HCT116 (cell line): ENCODE measurements around the gene KBTBD13. TPM values are rescaled to one million over a fixed set of nuclear protein-coding genes. Genes with fewer than 3 reads are reported as not detected.

ENCODE experiments used
- ATAC-seq: fragments of 200-7000 bp; cut with Tn5 transposase; 2 replicates; pipeline ENCODE4 v1.9.1; 2020; ENCODE audit warnings: mild to moderate bottlenecking, moderate library complexity
- BruUV-seq: library from RNA; stranded (reverse); fragments of 400-500 nt; replicated peaks from 2 replicates; lab custom pipeline; 2021; lab: Mats Ljungman, UMichigan
- CTCF ChIA-PET: fragments of 300-600 bp; sonication (Branson Sonifier 250); formaldehyde crosslinking; loops from one replicate; lab custom pipeline; 2021; ENCODE audit warnings: antibody characterized with exemption; lab: Charles Lee
- POLR2A ChIA-PET: fragments of 300-600, 350-600 bp; sonication (Branson Sonifier 250); formaldehyde crosslinking; loops from one replicate; lab custom pipeline; 2021; ENCODE audit warnings: antibody characterized with exemption; lab: Charles Lee
- RAD21 ChIA-PET, 2 experiments: fragments of 300-600 bp; sonication (Branson Sonifier 250); formaldehyde crosslinking; loops; one replicate each; lab custom pipeline; 2023; ENCODE audit warnings: low total read pairs in 2 of 2; ENCODE audit not compliant: uncharacterized antibody in 2 of 2, unreplicated experiment in 2 of 2, low non-redundant PET in 1 of 2; lab: Charles Lee
- DNase-seq: peaks from one replicate; pipeline ENCODE4 v3.0.0-alpha.2; 2010; ENCODE audit warnings: low read depth, low spot score
- H2AFZ ChIP-seq: fragments of 200-600 bp; shearing (Covaris generic), sonication (generic); 2 replicates; pipeline ENCODE4 v1.6.1; 2017; ENCODE audit warnings: low read depth, mixed run types, mixed read lengths, antibody characterized with exemption, low read length; ENCODE audit not compliant: poor library complexity, severe bottlenecking
- H3K27ac ChIP-seq: 2 replicates; pipeline ENCODE4 v1.5.1; 2012; ENCODE audit warnings: low read depth, low read length
- H3K27me3 ChIP-seq: fragments of 200-600 bp; sonication (generic); 2 replicates; pipeline ENCODE4 v1.6.1; 2016; ENCODE audit warnings: mixed run types, low read length, mixed read lengths; ENCODE audit not compliant: insufficient read depth
- H3K36me3 ChIP-seq, 2 experiments: fragments of 200-500 bp in 1 of 2; fragments of 200-600 bp in 1 of 2; sonication (Bioruptor generic) in 1 of 2; sonication (generic) in 1 of 2; 2 replicates each; pipeline versions ENCODE4 v1.5.1 to v1.6.1; 2014 to 2016; ENCODE audit warnings: low read length in 2 of 2, inconsistent platforms in 1 of 2, mixed read lengths in 1 of 2, mixed run types in 1 of 2; ENCODE audit not compliant: insufficient read depth in 2 of 2, control insufficient read depth in 1 of 2
- H3K4me1 ChIP-seq, 2 experiments: fragments of 200-600 bp in 1 of 2; sonication (generic) in 1 of 2; 2 replicates each; pipeline versions ENCODE4 v1.5.1 to v1.6.1; 2012 to 2017; ENCODE audit warnings: low read length in 2 of 2, inconsistent platforms in 1 of 2, mild to moderate bottlenecking in 1 of 2, mixed read lengths in 1 of 2, mixed run types in 1 of 2, moderate library complexity in 1 of 2; ENCODE audit not compliant: insufficient read depth in 2 of 2, control insufficient read depth in 1 of 2
- H3K4me2 ChIP-seq: fragments of 200-600 bp; sonication (generic); 2 replicates; pipeline ENCODE4 v1.6.1; 2017; ENCODE audit warnings: mixed run types, low read length, mixed read lengths
- H3K4me3 ChIP-seq, 2 experiments: fragments of 200-600 bp in 1 of 2; sonication (generic) in 1 of 2; replicated peaks in 1 of 2; 2 replicates each; pipeline ENCODE4 v1.5.1; 2011 to 2016; ENCODE audit warnings: low read length in 2 of 2, control low read depth in 1 of 2, low read depth in 1 of 2, mild to moderate bottlenecking in 1 of 2, mixed read lengths in 1 of 2, mixed run types in 1 of 2
- H3K79me2 ChIP-seq: fragments of 200-600 bp; sonication (generic); 2 replicates; pipeline ENCODE4 v1.6.1; 2017; ENCODE audit warnings: mild to moderate bottlenecking, mixed run types, low read length, moderate library complexity, mixed read lengths; ENCODE audit not compliant: insufficient read depth
- H3K9ac ChIP-seq: fragments of 200-600 bp; sonication (generic); 2 replicates; pipeline ENCODE4 v1.6.1; 2016; ENCODE audit warnings: low read length, mixed read lengths
- H3K9me2 ChIP-seq: fragments of 200-600 bp; sonication (generic), shearing (Covaris generic); 2 replicates; pipeline ENCODE4 v1.6.1; 2017; ENCODE audit warnings: mixed run types, mild to moderate bottlenecking, moderate library complexity; ENCODE audit not compliant: insufficient read depth
- H3K9me3 ChIP-seq, 2 experiments: fragments of 200-500 bp in 1 of 2; fragments of 200-600 bp in 1 of 2; sonication (Bioruptor generic) in 1 of 2; sonication (generic) in 1 of 2; 2 replicates each; pipeline ENCODE4 v1.6.1; 2014 to 2017; ENCODE audit warnings: low read length in 2 of 2, mixed read lengths in 2 of 2, inconsistent platforms in 1 of 2, low read depth in 1 of 2, mild to moderate bottlenecking in 1 of 2, mixed run types in 1 of 2, moderate library complexity in 1 of 2; ENCODE audit not compliant: control insufficient read depth in 1 of 2, insufficient read depth in 1 of 2
- H4K20me1 ChIP-seq: fragments of 200-600 bp; sonication (generic), shearing (Covaris generic); 2 replicates; pipeline ENCODE4 v1.6.1; 2017; ENCODE audit warnings: mixed run types, mild to moderate bottlenecking, moderate library complexity; ENCODE audit not compliant: insufficient read depth
- ATF3 ChIP-seq: IDR thresholded peaks from 2 replicates; pipeline ENCODE4 v1.6.1; 2012
- CBX3 ChIP-seq: IDR thresholded peaks from 2 replicates; pipeline ENCODE4 v1.6.1; 2012; ENCODE audit warnings: low read depth
- CEBPB ChIP-seq: IDR thresholded peaks from 2 replicates; pipeline ENCODE4 v1.6.1; 2012; ENCODE audit warnings: low read depth
- CTCF ChIP-seq, 3 experiments: fragments of 200-600 bp in 1 of 3; sonication (generic) in 1 of 3; IDR thresholded peaks in 2 of 3; conservative IDR thresholded peaks in 1 of 3; 2 replicates each; pipeline ENCODE4 v1.5.1; 2012 to 2017; ENCODE audit warnings: low read depth in 2 of 3, low read length in 2 of 3, antibody characterized with exemption in 1 of 3, borderline replicate concordance in 1 of 3, control low read depth in 1 of 3, mild to moderate bottlenecking in 1 of 3, mixed read lengths in 1 of 3, mixed run types in 1 of 3, moderate library complexity in 1 of 3; ENCODE audit not compliant: insufficient read depth in 1 of 3
- ELF1 ChIP-seq: IDR thresholded peaks from 2 replicates; pipeline ENCODE4 v1.6.1; 2012; ENCODE audit warnings: low read depth, borderline replicate concordance
- EZH2 ChIP-seq: fragments of 200-600 bp; sonication (generic); IDR thresholded peaks from 2 replicates; pipeline ENCODE4 v1.6.1; 2017; ENCODE audit warnings: antibody characterized with exemption, mixed run types
- EZH2phosphoT487 ChIP-seq: fragments of 200-600 bp; IDR thresholded peaks from 2 replicates; pipeline ENCODE4 v1.6.1; 2018; ENCODE audit warnings: antibody characterized with exemption, borderline replicate concordance
- FOSL1 ChIP-seq: IDR thresholded peaks from 2 replicates; pipeline ENCODE4 v1.6.1; 2012; ENCODE audit warnings: low read depth
- POLR2A ChIP-seq: IDR thresholded peaks from 2 replicates; pipeline ENCODE4 v1.7.0; 2011; ENCODE audit warnings: borderline replicate concordance; ENCODE audit not compliant: insufficient read depth, insufficient read length; ENCODE audit errors: extremely low read depth
- POLR2AphosphoS5 ChIP-seq: IDR thresholded peaks from 2 replicates; pipeline ENCODE4 v1.6.1; 2011; ENCODE audit warnings: mild to moderate bottlenecking, low read depth, low read length, moderate library complexity
- RAD21 ChIP-seq: IDR thresholded peaks from 2 replicates; pipeline ENCODE4 v1.6.1; 2012; ENCODE audit warnings: low read depth, mild to moderate bottlenecking
- REST ChIP-seq: IDR thresholded peaks from 2 replicates; pipeline ENCODE4 v1.6.1; 2012; ENCODE audit warnings: low read depth
- SIN3A ChIP-seq: IDR thresholded peaks from 2 replicates; pipeline ENCODE4 v1.6.1; 2012; ENCODE audit warnings: low read depth
- ZFX ChIP-seq: fragments of 450-650 bp; IDR thresholded peaks from 2 replicates; pipeline ENCODE4 v1.6.1; 2017
- ZNF274 ChIP-seq: fragments of 200-500 bp; sonication (Bioruptor generic); IDR thresholded peaks from 2 replicates; pipeline ENCODE4 v1.6.1; 2014; ENCODE audit warnings: mild to moderate bottlenecking, low read depth, low read length, inconsistent platforms
- intact Hi-C: fragments of 100-400 bp; cut with micrococcal nuclease; formaldehyde crosslinking; loops from 2 replicates; pipeline ENCODE4 v1.10.0; 2022
- total RNA-seq: library from RNA; stranded (reverse); gene quantifications from one replicate; pipeline ENCODE4 v1.2.1, GENCODE V29; 2021; ENCODE audit not compliant: unreplicated experiment

KBTBD13 gene
- total RNA-seq, 1 experiment from 2014 or later: not detected

- Histone ChIP-seq H3K9me2 (no peaks in the 10 kb centered on the region), H3K27me3 (no peaks in the 10 kb centered on the region), H3K4me3 (peak overlapping the region in 1 of 2 experiments; percentile 35; a peak in 2 of 4 replicates), H3K9ac (peak overlapping the region; percentile 18; the same call in 1 of the 2 replicates), H3K36me3 (no peaks in the 10 kb centered on the region), H3K27ac (0 out of 2 replicates have a peak overlapping the region, but pooled peaks have one; percentile 8), H4K20me1 (no peaks in the 10 kb centered on the region), H3K79me2 (no peaks in the 10 kb centered on the region), H2AFZ (peak overlapping the region; percentile 66), H3K9me3 (no peaks in the 10 kb centered on the region), H3K4me1 (peaks cover 23 to 39% of the 10 kb centered on the region in 2 experiments), H3K4me2 (peak overlapping the region; percentile 74)
- no peak for TF ChIP-seq POLR2A
- TF ChIP-seq ZNF274: no peak
- peak; percentile 26; the same call in 1 of the 2 replicates for TF ChIP-seq ZFX
- no TSS peak for BruUV-seq
- CTCF ChIA-PET: interaction anchor here (1.6 to 6.5 kb wide), 2 partner anchors 13 to 45 kb away, joined by 3 to 52 read pairs; no protein-coding TSS in a partner anchor
- RAD21 ChIA-PET: no interaction called here
- ATAC-seq (peak; percentile 79), DNase-seq (peak; percentile 51)
- intact Hi-C loops: no loop called here
- POLR2A ChIA-PET: no interaction called here
Measured at GRCh38 chr15:65056868-65057548, 19.5 kb upstream of the KBTBD13 start.

GRCh38 chr15:65057549-65057940 lies 19.0 kb upstream of the KBTBD13 start:
- no TSS peak for BruUV-seq
- Histone ChIP-seq H4K20me1 (no peaks in the 10 kb centered on the region), H3K4me3 (peak overlapping the region in 1 of 2 experiments; percentile 35; a peak in 2 of 4 replicates), H3K4me1 (peaks cover 23 to 39% of the 10 kb centered on the region in 2 experiments), H3K9ac (0 out of 2 replicates have a peak overlapping the region, but pooled peaks have one; percentile 18), H3K27me3 (no peaks in the 10 kb centered on the region), H3K36me3 (no peaks in the 10 kb centered on the region), H3K9me2 (no peaks in the 10 kb centered on the region), H3K4me2 (peak overlapping the region; percentile 74), H3K9me3 (no peaks in the 10 kb centered on the region), H3K27ac (no peak overlapping the region), H2AFZ (peak overlapping the region; percentile 66), H3K79me2 (no peaks in the 10 kb centered on the region)
- ChIA-PET RAD21 (no interaction called here), POLR2A (no interaction called here), CTCF (interaction anchor here (6.5 kb wide), 1 partner anchor 45 kb away, joined by 52 read pairs; no protein-coding TSS in a partner anchor)
- ATAC-seq (peak; percentile 79), DNase-seq (peak; percentile 16)
- intact Hi-C loops: no loop called here
- TF ChIP-seq SIN3A (no peak), CTCF (IDR thresholded peaks at IDR 0.05 in 2 of 3, conservative IDR thresholded peaks at IDR 0.05 in 1 of 3; ENCODE audit: borderline replicate concordance in 1 of 3, insufficient read depth in 1 of 3, low read depth in 2 of 3, low read length in 2 of 3) (no peak), RAD21 (no peak), ATF3 (no peak), ELF1 (no peak), CEBPB (no peak), EZH2phosphoT487 (no peak), POLR2AphosphoS5 (no peak), EZH2 (no peak), FOSL1 (no peak), CBX3 (no peak), REST (no peak)
